ENCODE results near the gene SLC17A9. TPM values are rescaled to one million over a fixed set of nuclear protein-coding genes. Genes with fewer than 3 reads are reported as not detected.
A peak's percentile ranks its signal among the peaks of the same experiment; 100 is the strongest.

Gene SLC17A9
- total RNA-seq, 2 donors from 2014 or later = 9.9 to 16.3 TPM

GRCh38 chr20:63006540-63007359 is 54.2 kb downstream of the SLC17A9 start, which contains the start of gene BHLHE23:
Gene BHLHE23 (minus strand): TSS chr20:63006964. CDS start chr20:63006774, 190 bp downstream.
- intact Hi-C loops (cut with DNase I) = loop anchor here (5.0 to 10.0 kb wide), 2 partner anchors 112 to 134 kb away; no protein-coding TSS in a partner anchor
- no peak for DNase-seq (ENCODE audit: low spot score)

- no peak for DNase-seq (ENCODE audit: low spot score)
- intact Hi-C loops (cut with DNase I) = loop anchor here (5.0 to 10.0 kb wide), 2 partner anchors 113 to 135 kb away; no protein-coding TSS in a partner anchor
Measured at GRCh38 chr20:63007360-63007645, 54.8 kb downstream of the SLC17A9 start.

DNA sequence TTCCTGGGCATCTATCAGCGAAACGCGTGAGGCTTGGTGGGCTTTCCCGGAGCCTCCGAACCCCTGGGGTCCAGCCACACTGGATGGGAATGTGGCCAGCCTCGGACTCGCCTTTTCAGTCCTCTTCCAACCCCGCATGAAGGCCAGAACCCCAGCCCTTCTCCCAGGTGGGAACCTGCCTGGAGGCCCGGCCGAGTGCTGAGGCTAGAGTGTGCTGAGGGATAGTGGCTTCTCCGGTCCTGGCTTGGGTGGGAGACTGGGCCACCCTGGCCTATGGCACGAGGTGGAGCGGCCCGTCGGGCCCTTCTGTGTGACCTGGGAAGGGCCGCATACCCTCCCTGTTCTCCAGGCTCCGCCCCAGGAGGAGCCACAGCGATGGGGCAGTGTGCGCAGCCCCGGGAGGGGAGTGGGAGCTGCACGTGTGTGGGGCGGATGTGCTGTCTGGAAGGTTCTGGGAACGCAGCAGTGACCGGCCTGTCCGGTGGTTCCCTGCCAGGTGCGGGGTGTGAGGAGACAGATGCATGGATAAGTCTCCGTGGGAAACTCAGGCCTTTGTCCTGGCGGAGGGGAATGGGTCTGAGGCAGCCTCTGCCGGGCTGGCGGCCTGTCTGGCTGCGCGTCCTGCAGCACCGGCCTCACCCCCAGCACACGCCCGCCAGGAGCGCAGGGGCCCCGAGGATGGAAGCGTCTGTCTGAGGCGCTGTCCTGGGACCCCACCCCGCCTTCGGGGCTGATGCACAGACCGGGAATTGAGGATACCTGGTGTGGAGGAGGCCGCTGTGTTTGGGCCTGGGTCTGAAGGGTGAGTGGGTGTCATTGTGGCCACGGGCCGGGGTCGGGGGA is 55.4 kb downstream of the SLC17A9 start:
- intact Hi-C loops (cut with DNase I) = loop anchor here (2.0 to 10.0 kb wide), 3 partner anchors 35 to 136 kb away; no protein-coding TSS in a partner anchor
- DNase-seq (ENCODE audit: low spot score) = no peak

GRCh38 chr20:63008541-63009044 is 56.1 kb downstream of the SLC17A9 start:
- DNase-seq (ENCODE audit: low spot score) = no peak
- intact Hi-C loops (cut with DNase I) = loop anchor here (2.0 to 10.0 kb wide), 3 partner anchors 36 to 136 kb away; no protein-coding TSS in a partner anchor

GRCh38 chr20:63009045-63009961 is 56.8 kb downstream of the SLC17A9 start:
- peak; percentile 94 for DNase-seq (ENCODE audit: low spot score)
- intact Hi-C loops (cut with DNase I) = loop anchor here (2.0 to 10.0 kb wide), 3 partner anchors 37 to 137 kb away; no protein-coding TSS in a partner anchor

DNA sequence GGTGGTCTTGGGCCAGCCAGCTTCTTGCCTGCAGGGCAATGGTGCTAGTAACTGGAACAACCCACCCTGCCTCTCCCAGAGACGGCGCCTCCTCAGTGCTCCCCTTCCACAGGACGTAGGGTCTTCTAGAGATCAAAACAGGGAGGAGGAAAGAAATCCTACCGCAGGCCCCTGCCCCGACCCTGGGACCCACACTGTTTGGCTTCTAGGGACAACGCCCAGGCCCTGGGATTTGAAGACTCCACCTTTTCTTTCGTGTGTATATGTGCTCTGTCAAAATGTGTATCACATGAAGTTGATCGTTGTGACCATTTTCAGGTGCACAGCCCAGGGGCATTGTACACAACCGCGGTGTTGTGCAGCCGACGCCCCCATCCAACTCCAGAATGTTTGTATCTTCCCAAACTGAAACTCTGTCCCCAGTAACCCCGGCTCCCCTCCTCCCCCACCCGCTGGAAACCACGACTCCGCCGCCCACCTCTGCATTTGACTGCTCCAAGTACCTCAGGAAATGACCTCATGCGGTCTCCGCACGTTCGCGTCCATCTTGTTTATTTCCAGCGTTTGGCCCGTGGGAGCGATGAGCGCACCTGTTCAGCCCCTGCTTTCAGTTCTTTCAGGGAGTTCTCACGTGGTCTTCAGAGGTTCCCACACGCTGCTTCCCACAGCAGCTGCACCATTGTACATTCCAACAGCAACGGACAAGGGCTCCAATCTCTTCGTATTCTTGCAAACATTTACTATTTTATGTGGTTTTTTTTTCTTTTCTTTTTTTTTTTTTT is 57.7 kb downstream of the SLC17A9 start:
- no peak for DNase-seq (ENCODE audit: low spot score)
- intact Hi-C loops (cut with DNase I) = loop anchor here (2.0 to 10.0 kb wide), 3 partner anchors 37 to 138 kb away; no protein-coding TSS in a partner anchor

- intact Hi-C loops (cut with DNase I) = no loop called here
- no peak for DNase-seq (ENCODE audit: low spot score)
Measured at GRCh38 chr20:63011798-63012197, 59.3 kb downstream of the SLC17A9 start.

DNA sequence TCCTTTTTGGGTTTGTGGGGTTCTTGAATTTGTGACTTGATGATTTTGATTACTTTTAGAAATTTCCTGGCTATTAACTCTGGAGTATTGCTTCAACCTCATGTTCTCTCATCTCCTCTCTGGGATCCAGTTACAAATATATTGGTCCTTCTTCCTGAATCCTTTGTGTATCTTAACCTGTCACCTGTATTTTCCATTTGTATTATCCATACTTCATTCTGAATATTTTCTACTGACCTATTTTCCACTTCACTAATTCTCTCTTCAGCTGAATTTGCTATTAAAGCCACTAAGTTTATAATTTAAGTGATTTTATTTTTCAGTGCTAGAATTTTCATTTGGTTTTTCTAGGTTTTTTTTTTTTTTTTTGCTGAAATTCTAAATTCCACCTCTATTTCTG is 60.7 kb downstream of the SLC17A9 start:
- no peak for DNase-seq (ENCODE audit: low spot score)
- intact Hi-C loops (cut with DNase I) = no loop called here

DNA sequence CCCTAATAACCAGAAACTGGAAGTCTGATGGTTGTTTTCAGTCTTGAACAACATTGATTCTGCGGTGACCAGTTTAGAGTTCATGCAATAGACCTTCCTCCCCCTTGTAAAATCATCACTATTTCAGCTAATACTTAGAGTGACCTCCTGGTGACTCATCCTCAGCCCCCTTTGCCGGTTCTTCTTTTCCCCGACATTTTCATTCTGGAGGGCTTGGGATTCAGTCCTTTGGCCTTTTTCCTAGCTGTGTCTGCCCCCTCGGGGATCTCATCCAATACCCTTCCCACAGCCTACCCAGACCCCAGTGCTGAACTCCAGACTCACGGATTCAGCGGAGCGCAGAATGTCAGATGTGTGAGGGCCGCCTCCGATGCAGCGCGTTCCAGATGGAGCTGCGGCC is 61.8 kb downstream of the SLC17A9 start:
- no peak for DNase-seq (ENCODE audit: low spot score)
- intact Hi-C loops (cut with DNase I) = no loop called here

GRCh38 chr20:63014710-63015109 is 62.2 kb downstream of the SLC17A9 start:
- no peak for DNase-seq (ENCODE audit: low spot score)
- intact Hi-C loops (cut with DNase I) = no loop called here

DNA sequence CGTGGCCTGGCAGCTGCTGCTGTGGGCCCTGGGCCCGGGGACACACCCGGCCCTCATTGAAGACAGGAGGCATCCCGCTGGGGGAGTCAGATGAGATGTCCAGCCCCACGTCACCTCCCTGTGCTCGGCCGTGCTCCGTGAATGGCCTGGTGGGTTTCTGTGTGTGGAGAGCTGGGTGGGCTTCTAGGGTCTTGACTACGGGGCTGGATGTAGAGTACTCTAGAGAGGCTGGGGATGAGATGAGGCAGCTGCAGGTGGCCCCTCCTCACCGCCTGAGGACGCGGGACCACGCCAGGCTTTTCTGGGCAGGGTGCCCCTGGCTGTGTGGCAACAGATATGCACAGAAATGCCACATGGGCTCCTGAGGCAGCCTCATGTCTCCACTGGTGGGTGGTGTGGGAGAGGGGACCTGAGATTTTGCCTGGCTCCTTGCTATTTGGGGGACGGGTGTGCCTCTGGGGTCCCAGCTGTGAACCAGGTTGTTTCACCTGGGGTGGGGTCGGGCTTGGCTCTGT is 62.7 kb downstream of the SLC17A9 start:
- no peak for DNase-seq (ENCODE audit: low spot score)
- intact Hi-C loops (cut with DNase I) = no loop called here

DNA sequence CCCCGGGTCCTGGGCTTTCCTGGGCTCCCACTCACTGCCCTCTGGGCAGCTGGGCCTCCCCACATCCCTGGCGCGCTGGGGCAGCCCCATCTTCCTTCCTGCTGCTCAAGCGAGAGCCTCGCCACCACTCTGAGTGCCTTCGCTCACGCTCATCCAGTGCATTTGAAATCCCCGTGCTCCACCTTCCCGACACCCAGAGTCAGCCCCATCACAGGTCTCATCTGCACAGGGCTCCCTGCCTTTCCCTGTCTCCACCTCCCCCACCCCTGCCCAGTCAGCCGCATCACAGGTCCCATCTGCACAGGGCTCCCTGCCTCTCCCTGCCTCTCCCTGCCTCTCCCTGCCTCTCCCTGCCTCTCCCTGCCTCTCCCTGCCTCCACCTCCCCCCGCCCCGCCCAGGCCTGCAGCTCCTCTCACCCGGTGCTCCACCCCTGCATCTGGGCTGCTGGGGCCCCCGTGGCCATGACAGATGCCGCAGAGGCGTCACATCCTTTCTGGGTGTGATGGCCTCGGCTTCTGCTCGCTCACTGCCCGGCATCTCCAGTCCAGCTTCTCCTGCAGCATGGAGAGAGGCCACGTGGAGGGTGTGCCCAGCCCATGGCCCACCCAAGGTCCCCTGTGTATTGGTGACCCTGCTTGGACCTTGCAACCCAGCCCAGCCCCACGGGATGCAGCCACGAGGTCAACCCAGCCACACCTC is 63.3 kb downstream of the SLC17A9 start:
- intact Hi-C loops (cut with DNase I) = no loop called here
- peak; percentile 58 for DNase-seq (ENCODE audit: low spot score)

DNA sequence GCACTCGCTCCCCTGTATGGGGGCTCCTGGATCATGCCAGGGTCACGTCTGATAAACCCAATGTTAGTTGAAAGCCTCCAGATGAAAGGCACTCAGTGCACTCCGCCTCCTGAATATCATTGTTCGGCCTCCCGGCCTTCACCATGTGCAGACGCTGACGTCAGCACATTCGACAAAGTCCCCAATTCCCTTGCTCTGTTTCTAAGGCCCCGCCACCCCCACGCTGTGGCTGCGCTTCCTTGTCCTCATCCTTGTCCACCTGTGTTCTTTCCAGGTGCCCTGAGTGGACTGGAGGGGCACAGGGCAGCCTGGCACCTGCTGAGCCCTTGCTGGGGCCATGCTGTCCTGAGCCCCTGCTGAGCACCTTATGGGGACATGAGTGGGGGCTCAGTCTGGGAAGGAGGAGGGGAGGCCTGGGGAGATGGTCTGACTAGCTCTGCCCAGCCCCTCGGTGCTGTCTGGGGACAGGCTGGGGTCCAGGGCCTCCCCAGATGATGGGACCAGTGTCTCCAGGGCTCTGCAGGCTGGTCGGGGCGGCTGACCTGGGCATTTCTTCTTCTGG is 64.1 kb downstream of the SLC17A9 start:
- peak; percentile 66 for DNase-seq (ENCODE audit: low spot score)
- intact Hi-C loops (cut with DNase I) = no loop called here

DNA sequence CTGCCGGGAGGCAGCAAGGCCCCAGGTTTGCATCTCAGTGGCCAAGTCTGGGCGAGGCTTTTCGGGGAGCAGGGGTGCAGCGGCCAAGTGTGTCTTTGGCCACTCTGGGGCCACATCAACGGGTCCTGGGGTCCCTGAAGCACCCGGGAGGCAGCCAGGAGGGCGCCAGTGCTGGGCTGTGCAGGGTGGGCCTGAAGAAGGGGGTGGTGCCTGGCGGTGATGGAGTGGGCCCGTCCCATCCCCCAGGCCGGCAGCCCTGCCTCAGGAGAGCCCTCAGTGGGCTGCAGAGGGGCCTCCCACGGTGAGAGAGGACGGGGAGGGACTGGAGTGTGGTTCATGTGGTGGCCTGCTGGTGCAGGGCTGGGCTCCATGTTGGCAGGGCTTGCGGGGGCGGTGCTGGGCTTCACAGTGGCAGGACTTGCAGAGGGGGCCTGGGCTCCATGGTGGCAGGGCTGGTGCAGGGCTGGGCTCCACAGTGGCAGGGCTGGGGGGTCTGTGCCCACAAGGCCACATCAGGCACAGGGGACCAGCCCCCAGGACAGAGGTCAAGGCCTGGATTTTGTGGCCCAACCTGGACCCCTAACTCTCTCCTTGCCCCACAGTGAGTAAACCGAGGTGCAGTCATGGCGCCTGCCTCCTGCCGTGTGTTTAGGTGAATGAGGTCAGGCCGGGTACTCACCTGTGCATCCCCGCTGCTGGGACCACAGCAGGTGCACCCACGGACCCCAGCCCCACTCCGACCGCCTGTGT is 64.7 kb downstream of the SLC17A9 start:
- intact Hi-C loops (cut with DNase I) = no loop called here
- DNase-seq (ENCODE audit: low spot score) = no peak

GRCh38 chr20:63017826-63018411 is 65.4 kb downstream of the SLC17A9 start:
- DNase-seq (ENCODE audit: low spot score) = peak; percentile 58
- intact Hi-C loops (cut with DNase I) = no loop called here
